Adipose tissue (tissue), 3 donors: Measurements from ENCODE around the gene SLC6A1. TPM values are rescaled to one million over a fixed set of nuclear protein-coding genes. Genes with fewer than 3 reads are reported as not detected.

Experiments used
- H3K27ac ChIP-seq: one replicate; pipeline ENCODE4 v1.5.1; 2013; ENCODE audit warnings: low read depth, low read length
- WGBS, 3 donors: extraction: QIAGEN DNeasy Blood & Tissue Kit; methylation state at CpG; one replicate each; pipeline ENCODE4 v1.1.7; 2013; 5-methylcytosine and 5-hydroxymethylcytosine counted together
- polyA plus RNA-seq, 3 donors: library from polyadenylated mRNA; stranded (reverse); fragments of 200-250 nt; gene quantifications; one replicate each; pipeline ENCODE4 v1.2.3, GENCODE V29; 2013
- donor health status: healthy with polysubstance abuse.
- donor health status: Bipolar disorder and iron deficiency.
- donor health status: healthy.

The SLC6A1 gene
- polyA plus RNA-seq, 3 donors = 0.10 to 0.46 (median 0.45) TPM

DNA sequence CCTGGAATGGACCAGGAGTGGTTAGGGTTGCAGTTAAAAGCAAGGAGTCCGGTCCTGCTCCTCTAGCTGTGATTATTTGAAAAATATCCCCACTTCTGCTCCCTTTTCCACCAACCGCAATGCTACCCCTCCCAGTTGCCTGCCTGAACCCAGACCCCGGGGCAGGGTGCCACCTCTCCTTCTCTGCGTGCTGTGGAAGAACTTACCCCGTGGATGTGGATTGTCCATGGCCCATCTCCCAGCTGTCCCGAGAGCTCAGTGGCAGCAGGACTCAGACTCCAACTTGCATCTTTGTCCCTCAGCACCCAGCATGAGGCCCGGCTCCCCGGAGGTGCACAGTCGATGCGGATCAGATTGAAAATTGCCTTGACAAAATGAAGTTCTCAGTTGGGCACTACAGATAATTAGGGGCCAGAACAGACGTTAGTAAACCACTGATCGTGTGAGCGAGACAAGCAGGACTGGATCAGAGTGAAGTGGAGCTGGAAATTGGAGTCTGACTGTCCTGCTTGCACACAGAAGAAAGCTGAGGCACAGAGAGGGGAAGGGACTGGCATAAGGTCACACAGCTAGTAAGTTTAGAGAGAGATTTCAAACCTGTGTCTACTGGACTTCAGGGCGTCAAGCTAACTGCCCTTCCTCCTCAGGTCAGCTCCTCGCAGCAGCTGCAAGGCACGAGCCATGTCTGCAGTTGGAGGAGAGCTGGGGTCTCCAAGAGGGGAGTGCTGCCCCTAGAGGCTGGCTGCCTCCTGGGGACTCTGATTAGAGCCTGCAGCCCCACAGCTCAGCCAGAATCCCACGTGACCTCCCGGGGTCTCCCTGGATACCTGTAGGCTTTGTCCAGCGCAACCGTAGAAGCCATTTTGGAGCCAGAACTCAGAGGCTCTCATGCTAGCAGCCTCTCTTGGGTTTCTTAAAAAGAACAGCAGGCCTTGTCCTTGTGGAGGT lies 14.7 kb downstream of the SLC6A1 start:
- no peak overlapping the region for H3K27ac ChIP-seq
- WGBS, 3 donors = 63 to 81% (median 70%) methylated on average over 20 of the region's 20 CpGs

GRCh38 chr3:11009898-11010297 lies 17.4 kb downstream of the SLC6A1 start:
- no peak overlapping the region for H3K27ac ChIP-seq
- WGBS, 3 donors = 63 to 86% (median 85%) methylated on average over 4 of the region's 4 CpGs

- H3K27ac ChIP-seq = no peak overlapping the region
- 69 to 79% (median 72%) methylated on average over 15 of the region's 15 CpGs for WGBS, 3 donors
Observed at GRCh38 chr3:11010426-11011165, 18.0 kb downstream of the SLC6A1 start.

DNA sequence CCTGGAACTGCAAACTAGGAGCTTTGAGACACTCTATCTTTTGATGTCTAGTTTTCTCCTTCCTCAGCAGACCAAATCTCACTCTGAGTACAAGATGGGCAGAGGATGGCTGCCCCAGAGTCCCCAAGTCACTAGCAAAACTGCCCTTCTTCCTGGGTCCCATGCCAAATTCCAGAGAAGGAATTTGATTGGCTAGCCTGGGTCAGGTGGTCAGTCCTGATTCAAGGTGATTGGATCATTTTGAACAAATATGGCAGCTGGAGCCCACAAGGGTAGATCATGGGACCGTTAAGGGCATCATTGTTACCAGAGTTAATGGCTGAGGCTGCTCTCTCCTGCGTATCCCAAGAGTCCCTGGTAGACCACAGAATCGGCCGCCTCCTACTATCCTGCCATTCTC lies 21.7 kb downstream of the SLC6A1 start:
- 77 to 97% (median 92%) methylated on average over 4 of the region's 4 CpGs for WGBS, 3 donors
- H3K27ac ChIP-seq = no peak overlapping the region

GRCh38 chr3:11014752-11015151 lies 22.2 kb downstream of the SLC6A1 start:
- WGBS, 3 donors = 78 to 86% (median 85%) methylated on average over 15 of the region's 15 CpGs
- H3K27ac ChIP-seq = no peak overlapping the region

GRCh38 chr3:11015369-11015768 lies 22.8 kb downstream of the SLC6A1 start:
- 67 to 82% (median 76%) methylated on average over 16 of the region's 16 CpGs for WGBS, 3 donors
- H3K27ac ChIP-seq = no peak overlapping the region

DNA sequence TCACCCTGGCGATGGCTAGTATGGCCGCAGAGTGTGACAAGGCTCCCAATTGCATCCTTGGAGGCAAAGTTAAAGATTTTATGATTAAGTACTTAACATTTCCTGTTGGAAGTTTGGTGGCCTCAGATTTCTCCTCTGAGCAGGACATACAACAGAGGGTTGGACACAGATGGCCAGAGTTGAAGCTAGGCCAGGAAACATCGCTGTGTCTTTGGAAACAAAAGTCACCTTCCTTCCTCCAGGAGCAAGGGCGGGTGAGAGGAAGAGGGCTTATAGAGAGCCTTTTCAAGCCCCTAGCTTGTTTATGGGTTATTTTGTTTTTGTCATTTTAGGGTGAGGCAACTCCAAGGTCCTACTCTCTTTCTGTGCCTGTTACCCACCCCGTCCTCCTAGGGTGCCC lies 24.2 kb downstream of the SLC6A1 start:
- no peak overlapping the region for H3K27ac ChIP-seq
- 57 to 75% (median 65%) methylated on average over 5 of the region's 5 CpGs for WGBS, 3 donors

DNA sequence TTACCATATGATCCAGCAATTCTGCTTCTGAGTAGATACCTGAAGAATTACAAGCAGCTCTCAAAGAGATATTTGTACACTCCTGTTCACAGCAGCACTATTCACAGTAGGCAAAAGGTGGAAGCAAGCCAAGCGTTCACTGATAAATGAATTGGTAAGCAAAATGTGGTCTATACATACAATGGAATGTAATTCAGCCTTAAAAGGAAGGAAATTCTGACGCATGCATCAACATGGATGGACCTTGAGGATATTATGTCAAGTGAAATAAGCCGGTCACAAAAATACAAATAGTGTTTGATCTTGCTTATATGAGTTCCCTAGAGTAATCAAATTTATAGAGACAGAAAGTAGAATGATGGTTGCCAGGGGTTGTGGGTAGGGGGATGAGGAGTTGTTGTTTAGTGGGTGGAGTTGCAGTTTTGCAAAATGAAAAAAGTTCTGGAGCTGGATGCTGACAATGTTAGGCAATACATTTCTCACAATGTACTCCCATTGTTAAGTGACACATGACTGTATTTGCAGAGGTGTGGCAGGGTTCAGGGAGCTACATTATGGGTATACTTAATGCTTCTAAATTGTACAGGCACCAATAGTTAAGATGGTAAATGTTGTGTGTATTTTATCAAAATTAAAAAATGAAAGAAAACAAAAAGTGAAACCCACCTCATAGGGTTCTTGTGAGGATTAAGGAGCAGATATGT lies 26.7 kb downstream of the SLC6A1 start:
- no peak overlapping the region for H3K27ac ChIP-seq
- 52 to 64% (median 63%) methylated on average over 3 of the region's 3 CpGs for WGBS, 3 donors

DNA sequence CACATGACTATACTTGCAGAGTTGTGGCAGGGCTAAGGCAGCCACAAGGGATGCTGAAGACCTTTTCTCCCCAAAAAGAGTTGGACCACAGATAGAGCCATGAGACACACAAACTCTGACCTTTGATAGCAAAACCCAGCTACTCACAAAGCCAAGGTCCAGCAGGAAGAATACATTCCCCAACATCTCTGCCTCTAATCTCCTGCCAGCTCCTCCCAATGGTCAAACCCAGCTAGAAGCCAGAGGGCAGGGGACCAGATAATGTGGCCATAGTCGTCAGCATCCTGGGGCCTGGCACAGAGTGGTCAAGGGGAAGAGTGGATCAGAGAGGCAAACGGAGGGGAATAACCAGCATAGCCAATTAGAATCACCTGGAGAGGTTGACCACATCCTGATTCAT lies 28.2 kb downstream of the SLC6A1 start:
- no peak overlapping the region for H3K27ac ChIP-seq
- WGBS, 3 donors = 35 to 74% (median 62%) methylated on average over 2 of the region's 2 CpGs

DNA sequence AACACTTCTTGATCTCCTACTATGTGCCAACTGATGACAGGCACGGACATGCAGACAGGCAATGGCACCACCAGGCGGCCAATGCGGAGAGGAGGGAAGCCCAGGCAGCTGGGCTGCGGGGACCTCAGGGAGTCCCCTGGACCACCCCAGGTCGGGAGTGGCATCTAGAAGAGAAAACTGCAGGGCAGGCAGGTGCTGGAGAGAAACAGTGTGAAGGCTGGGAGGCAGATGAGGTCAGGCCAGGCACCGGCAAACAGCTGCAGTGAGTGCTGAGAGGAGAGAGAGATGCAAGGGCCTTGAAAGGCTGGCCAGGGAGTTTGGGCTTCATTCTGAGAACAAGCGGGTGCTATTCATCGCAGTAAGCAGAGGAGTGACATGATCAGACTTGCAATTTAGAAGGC lies 29.1 kb downstream of the SLC6A1 start:
- no peak overlapping the region for H3K27ac ChIP-seq
- WGBS, 3 donors = 61 to 84% (median 83%) methylated on average over 8 of the region's 8 CpGs

- no peak overlapping the region for H3K27ac ChIP-seq
- WGBS, 3 donors = 73 to 89% (median 86%) methylated on average over 10 of the region's 10 CpGs
Observed at GRCh38 chr3:11022115-11022514, 29.6 kb downstream of the SLC6A1 start.

DNA sequence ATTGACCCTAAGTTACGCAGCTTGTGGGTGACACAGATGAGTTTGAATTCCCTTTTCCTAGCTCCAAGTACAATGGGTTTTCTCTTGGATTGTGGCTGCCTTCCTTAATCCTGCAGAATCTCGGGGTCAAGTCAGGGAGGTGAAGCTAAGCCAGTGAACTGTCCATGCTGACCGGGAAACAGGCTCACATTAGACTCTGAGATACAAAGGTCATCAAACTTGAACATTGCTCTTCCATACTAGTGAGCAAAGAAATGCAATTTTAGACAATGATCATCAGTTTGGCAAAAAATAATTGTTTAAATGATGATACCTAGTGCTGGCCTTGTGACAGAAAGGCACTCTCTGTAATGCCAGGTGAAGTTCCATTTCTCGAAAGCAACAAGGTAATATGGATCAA lies 31.6 kb downstream of the SLC6A1 start:
- H3K27ac ChIP-seq = no peak overlapping the region

GRCh38 chr3:11029948-11030347 lies 37.4 kb downstream of the SLC6A1 start:
- no peak overlapping the region for H3K27ac ChIP-seq
- 59 to 81% (median 80%) methylated on average over 2 to 3 of the region's 3 CpGs for WGBS, 3 donors

More for the DNA sequence above, 31.6 kb downstream of the SLC6A1 start:
- WGBS, 3 donors = 73 to 84% (median 83%) methylated on average over 4 of the region's 4 CpGs

DNA sequence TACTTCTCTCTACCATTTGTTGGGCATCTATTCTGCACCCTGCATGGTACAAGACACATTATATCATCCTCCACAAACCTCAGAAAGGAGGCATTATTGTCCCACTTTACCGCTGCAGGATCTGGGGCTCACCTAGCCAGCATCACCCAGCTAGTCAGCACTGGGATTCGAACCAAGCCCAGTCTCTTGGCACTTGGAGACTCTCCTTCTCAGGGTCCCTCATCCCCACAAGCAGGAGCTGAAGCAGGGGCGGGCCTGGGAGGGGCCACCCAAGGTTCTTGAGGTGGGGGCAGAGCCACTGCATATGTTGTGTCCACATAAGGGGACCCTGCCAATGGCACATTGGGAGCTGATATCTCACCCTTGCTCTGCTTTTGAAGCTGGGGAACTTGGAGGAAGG lies 41.3 kb downstream of the SLC6A1 start:
- 74 to 98% (median 93%) methylated on average over 3 of the region's 3 CpGs for WGBS, 3 donors
- no peak overlapping the region for H3K27ac ChIP-seq

GRCh38 chr3:11034309-11034985 lies 41.9 kb downstream of the SLC6A1 start:
- 51 to 72% (median 58%) methylated on average over 5 of the region's 5 CpGs for WGBS, 3 donors
- no peak overlapping the region for H3K27ac ChIP-seq

DNA sequence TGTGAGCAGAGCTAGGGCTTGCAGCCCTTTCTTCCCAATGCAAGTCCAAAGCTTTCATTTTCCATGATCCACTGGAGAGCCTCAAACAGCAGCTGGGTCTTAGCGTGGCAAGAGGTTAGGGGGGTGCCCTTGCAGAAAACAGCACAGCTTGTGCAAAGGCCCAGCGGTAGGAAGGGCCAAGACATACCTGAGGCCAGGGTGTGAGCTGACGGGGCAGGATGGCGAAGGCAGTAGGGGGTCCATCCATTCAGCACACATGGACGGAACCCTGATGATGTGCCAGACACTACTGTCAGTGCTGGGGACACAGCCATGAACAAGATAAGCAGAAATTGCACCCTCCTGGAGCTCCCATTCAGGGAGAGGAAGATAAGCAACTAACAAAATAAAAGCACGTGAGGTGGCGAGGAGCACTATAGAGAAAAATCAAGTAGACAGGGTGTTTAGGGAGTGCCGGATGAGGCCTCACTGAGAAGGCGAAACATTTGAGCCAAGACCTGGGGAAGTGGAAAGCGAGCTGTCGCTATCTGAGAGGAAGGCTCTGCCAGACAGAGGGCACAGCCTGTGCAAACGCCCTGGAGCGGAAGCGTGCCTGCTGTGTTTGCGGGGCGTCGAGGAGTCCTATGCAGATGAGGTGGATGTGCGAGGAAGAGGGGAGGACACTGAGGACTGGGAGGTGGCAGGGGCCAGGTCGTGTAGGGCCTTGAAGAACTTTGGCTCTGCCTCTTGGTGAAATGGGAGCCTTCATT lies 43.4 kb downstream of the SLC6A1 start:
- H3K27ac ChIP-seq = no peak overlapping the region
- 69 to 87% (median 86%) methylated on average over 19 of the region's 19 CpGs for WGBS, 3 donors

GRCh38 chr3:11037241-11037873 lies 44.8 kb downstream of the SLC6A1 start:
- WGBS, 3 donors = 33 to 60% (median 41%) methylated on average over 24 of the region's 24 CpGs
- no peak overlapping the region for H3K27ac ChIP-seq
